Mesodermal cell (in vitro differentiated cells): ENCODE measurements around the gene LRCH4.

Experiments used
- H3K27ac ChIP-seq: 2 replicates; pipeline ENCODE4 v1.7.0; 2013; ENCODE audit warnings: mild to moderate bottlenecking, low read depth, low read length, moderate library complexity; ENCODE audit not compliant: severe bottlenecking
- H3K36me3 ChIP-seq: 2 replicates; pipeline ENCODE4 v1.7.1; 2013; ENCODE audit warnings: mild to moderate bottlenecking, low read length, moderate library complexity; ENCODE audit not compliant: control insufficient read depth, insufficient read depth
- H3K4me1 ChIP-seq: one replicate; pipeline ENCODE4 v1.7.1; 2013; ENCODE audit warnings: mild to moderate bottlenecking, low read length; ENCODE audit not compliant: insufficient read depth, control insufficient read depth, poor library complexity, severe bottlenecking
- H3K4me3 ChIP-seq: 2 replicates; pipeline ENCODE4 v1.7.0; 2013; ENCODE audit warnings: low read length, control low read depth, mild to moderate bottlenecking; ENCODE audit not compliant: insufficient read depth, poor library complexity, severe bottlenecking; ENCODE audit errors: extremely low read depth
- H3K9me3 ChIP-seq: 2 replicates; pipeline ENCODE4 v1.7.1; 2013; ENCODE audit warnings: mild to moderate bottlenecking, low read length, moderate library complexity; ENCODE audit not compliant: control insufficient read depth
- WGBS, 2 experiments: methylation state at CpG; one replicate each; pipeline ENCODE4 v1.1.5; 2013; ENCODE audit warnings: missing lambda C conversion rate in 2 of 2; ENCODE audit not compliant: insufficient coverage in 2 of 2; 5-methylcytosine and 5-hydroxymethylcytosine counted together

LRCH4 gene

DNA sequence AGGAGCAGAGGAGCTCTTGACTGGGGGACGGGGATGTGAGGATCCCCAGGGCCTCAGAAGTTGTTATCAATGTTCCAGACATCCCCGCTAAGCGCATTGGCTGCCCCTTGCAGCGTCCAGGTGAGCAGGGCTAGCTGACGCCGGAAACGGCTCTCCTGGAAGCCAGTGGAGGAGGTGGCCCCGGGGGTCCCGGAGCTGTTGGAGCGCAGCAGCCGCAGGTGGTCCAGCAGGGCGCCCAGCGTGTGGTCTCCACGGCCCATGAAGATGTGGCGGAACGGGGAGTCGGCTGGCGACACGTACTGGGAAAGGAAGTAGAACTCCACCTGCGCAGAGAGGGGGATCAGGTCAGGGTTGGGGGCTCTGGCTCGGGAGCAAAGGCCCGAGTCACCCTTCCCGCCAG lies 34.9 kb upstream of the LRCH4 start:
- Histone ChIP-seq H3K4me1 (no peaks in the 10 kb centered on the region), H3K4me3 (no peak overlapping the region), H3K9me3 (no peaks in the 10 kb centered on the region), H3K27ac (no peak overlapping the region), H3K36me3 (peaks cover 3% of the 10 kb centered on the region)
- 94 to 95% methylated on average over 14 to 23 of the region's 23 CpGs for WGBS, 2 experiments

DNA sequence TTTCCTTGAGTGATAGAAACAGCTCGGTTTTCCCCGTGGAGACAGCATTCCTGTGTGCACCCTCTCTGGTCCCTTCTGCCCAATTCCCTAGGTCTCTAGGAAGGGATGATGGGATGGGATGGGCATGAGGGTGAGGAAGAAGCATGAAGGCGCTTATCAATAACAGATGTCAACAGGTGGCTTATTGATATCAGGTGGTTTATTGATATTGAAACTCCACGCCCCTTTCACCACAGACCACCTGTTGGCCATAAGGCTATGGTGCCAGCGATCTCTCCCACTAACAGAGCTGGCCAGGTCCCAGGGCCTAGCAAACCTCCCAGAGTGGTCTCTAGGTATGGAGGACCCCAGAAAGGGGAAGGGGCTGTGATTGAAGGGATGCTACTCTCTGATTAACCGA lies 34.3 kb upstream of the LRCH4 start:
- Histone ChIP-seq H3K36me3 (peaks cover 7% of the 10 kb centered on the region), H3K4me3 (no peak overlapping the region)
- 73 to 89% methylated on average over 1 to 3 of the region's 6 CpGs for WGBS, 2 experiments

DNA sequence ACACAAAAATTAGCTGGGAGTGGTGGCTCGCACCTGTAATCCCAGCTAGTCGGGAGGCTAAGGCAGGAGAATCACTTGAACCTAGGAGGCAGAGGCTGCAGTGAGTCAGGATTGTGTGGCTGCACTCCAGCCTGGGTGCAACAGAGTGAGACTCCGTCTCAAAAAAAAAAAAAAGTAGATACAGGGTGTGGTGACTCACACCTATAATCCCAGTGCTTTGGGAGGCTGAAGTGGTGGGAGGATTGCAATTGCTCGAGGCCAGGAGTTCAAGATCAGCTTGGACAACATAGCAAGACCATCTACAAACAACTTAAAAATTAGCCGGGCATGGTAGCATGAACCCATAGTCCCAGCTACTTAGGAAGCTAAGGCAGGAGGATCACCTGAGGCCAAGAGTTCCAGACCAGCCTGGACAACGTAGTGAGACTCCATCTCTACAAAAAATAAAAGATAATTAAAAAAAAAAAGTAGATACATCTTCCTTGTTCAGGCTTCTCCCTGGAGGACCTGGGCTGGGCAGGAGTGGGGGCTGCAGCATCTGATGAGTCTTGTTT lies 28.5 kb upstream of the LRCH4 start:
- WGBS, 2 experiments: 94 to 96% methylated on average over 2 to 4 of the region's 6 CpGs
- H3K9me3 ChIP-seq: no peaks in the 10 kb centered on the region
- H3K4me3 ChIP-seq: no peak overlapping the region
- H3K36me3 ChIP-seq: peaks cover 16% of the 10 kb centered on the region
- H3K4me1 ChIP-seq: no peaks in the 10 kb centered on the region
- H3K27ac ChIP-seq: no peak overlapping the region

More for the DNA sequence above, 34.3 kb upstream of the LRCH4 start:
- Histone ChIP-seq H3K4me1 (no peaks in the 10 kb centered on the region), H3K27ac (no peak overlapping the region), H3K9me3 (no peaks in the 10 kb centered on the region)

DNA sequence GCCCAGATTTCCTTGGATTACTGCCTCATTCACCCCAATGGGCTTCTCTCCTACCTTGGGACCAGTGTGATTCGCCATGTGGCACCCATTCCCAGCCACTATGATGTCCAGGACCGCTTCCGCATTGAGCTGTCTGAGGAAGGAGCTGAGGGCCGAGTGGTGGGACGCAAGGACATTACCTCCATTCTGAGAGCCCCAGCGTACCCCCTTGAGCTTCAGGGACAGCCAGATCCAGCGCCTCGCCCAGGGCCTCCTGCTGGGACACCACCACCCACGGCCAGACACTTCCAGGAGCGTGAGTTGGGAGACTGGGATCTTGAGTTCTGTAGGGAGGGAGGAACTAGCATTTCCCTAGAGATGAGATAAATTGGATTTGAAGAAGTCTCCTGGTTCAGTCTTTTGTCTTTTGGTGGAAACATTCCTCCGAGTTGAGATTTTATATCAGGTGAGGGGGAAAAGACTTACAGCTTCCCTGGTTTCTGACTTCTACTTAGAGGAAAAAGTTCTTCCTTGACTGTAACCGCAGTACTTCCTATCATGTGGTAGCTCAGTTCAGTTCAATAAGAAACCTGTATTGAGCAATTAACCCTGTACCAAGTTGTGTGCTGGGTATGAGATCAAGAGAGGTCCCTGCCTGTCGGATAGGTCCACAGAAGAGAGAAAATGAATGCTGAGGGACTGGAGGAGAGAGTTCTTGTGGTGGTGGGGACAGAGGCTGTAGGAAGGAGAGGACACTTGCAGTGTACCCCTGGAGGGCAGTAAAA lies 27.7 kb upstream of the LRCH4 start:
- H3K27ac ChIP-seq: no peak overlapping the region
- WGBS, 2 experiments: 88 to 98% methylated on average over 12 of the region's 13 CpGs
- no peaks in the 10 kb centered on the region for H3K4me1 ChIP-seq
- H3K9me3 ChIP-seq: no peaks in the 10 kb centered on the region
- H3K36me3 ChIP-seq: peaks cover 16% of the 10 kb centered on the region
- peak overlapping the region; percentile 54 for H3K4me3 ChIP-seq

DNA sequence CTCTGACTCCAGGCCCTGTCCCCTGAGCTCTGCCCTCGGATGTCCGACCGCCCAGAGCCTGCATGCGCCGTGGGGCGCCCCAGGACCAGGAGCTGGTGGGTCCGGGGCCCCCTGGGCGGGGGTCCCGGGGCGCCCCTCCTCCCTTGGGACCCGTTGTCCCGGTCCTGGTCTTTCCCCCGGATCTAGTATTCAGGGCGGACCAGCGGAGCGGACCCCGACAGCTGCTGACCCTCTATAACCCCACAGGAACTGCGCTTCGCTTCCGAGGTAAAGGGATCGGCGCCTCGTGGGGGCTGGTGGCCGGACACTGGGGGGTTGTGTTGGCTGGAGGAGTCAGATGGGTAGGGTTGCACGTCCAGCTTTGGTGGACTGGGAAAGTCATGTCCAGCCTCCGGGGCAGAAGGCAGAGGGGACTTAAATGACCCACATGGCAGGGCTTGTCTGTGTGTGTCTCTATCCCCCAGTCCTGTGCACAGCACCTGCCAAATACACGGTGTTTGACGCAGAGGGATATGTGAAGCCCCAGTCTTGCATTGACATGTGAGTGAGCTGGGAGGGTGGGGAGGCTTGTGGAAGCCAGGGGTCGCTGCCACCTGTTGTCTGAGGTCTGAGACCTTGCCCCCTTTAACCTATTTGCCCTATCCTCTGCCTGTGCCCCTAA lies 26.9 kb upstream of the LRCH4 start:
- WGBS, 2 experiments: 3 to 8% methylated on average over 13 to 23 of the region's 29 CpGs
- H3K36me3 ChIP-seq: peaks cover 18% of the 10 kb centered on the region
- no peak overlapping the region for H3K27ac ChIP-seq
- peak overlapping the region; percentile 54 for H3K4me3 ChIP-seq
- H3K9me3 ChIP-seq: no peaks in the 10 kb centered on the region
- H3K4me1 ChIP-seq: no peaks in the 10 kb centered on the region

DNA sequence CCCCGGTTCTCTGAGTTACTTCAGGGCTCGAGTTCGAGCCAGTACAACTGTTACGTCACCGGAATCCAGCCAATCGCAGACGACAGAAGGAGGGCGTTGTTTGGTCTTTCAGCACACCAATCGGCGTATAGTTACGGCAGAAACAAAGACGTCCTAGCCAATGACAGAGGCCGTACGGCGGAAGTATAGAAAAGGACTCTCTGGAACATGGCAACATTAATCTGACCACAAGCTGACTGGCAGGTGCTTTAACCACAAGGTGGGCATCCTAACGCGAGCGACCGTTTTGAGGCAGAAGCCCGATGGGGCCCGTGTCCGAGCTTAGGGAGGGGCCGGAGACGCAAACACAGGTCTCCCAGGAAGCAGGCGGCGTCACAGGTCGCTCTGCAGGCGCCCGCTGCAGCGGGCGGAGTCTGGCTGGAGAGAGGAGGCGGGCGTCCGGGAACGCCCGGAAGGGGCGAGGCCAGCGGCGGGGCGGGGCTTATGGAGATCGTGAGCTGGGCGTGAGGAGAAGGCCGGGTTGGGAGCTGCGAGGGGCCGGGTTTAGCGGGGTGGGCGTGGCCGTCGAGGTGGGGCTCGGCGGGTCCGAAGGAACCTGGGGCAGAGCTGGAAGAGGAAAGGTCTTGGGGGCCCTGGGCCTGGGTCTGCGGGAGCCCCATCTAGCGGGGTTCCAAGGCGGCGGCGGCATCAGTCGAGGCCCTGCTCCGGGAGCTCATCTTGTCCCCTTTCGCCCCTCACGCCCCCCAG lies 26.2 kb upstream of the LRCH4 start, which contains the start of gene MOSPD3:
MOSPD3 (plus strand) TSS at position 558 of the 747 bp plus-strand sequence. CDS start 252 bp downstream, outside the sequence.
- Histone ChIP-seq H3K4me3 (peak within 1 kb of the TSS; percentile 54), H3K36me3 (peaks cover 23% of the 10 kb centered on the region), H3K27ac (peak within 1 kb of the TSS; percentile 92), H3K4me1 (no peaks in the 10 kb centered on the region), H3K9me3 (no peaks in the 10 kb centered on the region)
- 0 to 1% methylated on average over 60 to 61 of the region's 61 CpGs for WGBS, 2 experiments

DNA sequence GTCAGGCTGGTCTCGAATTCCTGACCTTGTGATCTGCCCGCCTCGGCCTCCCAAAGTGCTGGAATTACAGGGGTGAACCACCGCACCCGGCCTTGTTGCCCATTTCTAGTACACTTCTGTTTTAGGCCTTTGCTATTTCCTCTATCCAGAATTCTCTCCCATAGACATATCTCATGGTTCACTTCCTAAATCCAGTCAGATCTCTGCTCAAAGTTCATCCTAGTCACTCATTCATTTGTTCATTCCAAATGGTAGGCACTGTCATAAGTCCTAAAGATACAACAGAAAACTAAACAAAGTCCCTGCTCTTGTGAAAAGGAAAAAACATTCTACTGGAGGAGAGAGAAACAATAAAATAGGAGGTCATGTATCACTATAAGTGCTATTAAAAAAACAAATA lies 24.0 kb upstream of the LRCH4 start:
- Histone ChIP-seq H3K4me1 (no peaks in the 10 kb centered on the region), H3K4me3 (no peak overlapping the region), H3K27ac (no peak overlapping the region), H3K9me3 (no peaks in the 10 kb centered on the region), H3K36me3 (peaks cover 18% of the 10 kb centered on the region)
- WGBS, 2 experiments: 91 to 100% methylated on average over 5 of the region's 5 CpGs

DNA sequence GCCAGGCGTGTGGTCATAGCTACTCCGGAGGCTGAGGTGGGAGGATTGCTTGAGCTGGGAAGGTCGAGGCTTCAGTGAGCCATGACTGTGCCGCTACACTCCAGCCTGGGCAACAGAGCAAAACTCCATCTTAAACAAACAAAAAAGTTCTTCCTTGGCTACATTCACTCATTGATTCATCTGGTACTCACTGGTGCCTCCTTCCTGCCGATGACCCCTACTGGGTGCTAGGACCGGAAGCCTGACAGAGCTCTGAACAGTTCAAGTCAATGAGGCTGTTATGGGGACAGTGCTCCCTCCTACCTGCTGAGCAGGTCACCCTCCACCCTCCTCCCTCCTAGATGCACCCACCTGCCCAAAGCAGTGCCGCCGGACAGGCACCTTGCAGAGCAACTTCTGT lies 21.2 kb upstream of the LRCH4 start:
- 94 to 95% methylated on average over 5 to 8 of the region's 8 CpGs for WGBS, 2 experiments

DNA sequence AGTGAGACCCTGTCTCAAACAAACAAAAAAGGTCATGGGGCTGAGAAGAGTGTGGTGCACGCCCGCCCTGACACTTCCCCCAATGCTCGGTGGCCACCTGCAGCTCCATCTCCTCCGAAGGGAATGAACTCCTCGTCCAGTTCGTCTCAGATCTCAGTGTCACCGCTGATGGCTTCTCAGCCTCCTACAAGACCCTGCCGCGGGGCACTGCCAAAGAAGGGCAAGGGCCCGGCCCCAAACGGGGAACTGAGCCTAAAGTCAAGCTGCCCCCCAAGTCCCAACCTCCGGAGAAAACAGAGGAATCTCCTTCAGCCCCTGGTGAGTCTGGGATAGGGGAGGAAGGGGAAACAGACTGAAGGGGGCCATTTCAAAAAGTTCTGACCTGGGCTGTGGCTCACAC lies 20.4 kb upstream of the LRCH4 start:
- WGBS, 2 experiments: 81 to 89% methylated on average over 7 to 10 of the region's 12 CpGs

More for the DNA sequence above, 21.2 kb upstream of the LRCH4 start:
- H3K27ac ChIP-seq: no peak overlapping the region
- no peak overlapping the region for H3K4me3 ChIP-seq
- no peaks in the 10 kb centered on the region for H3K9me3 ChIP-seq
- H3K4me1 ChIP-seq: peaks cover 14% of the 10 kb centered on the region
- peaks cover 7% of the 10 kb centered on the region for H3K36me3 ChIP-seq

More for the DNA sequence above, 20.4 kb upstream of the LRCH4 start:
- Histone ChIP-seq H3K9me3 (no peaks in the 10 kb centered on the region), H3K4me3 (no peak overlapping the region), H3K36me3 (peaks cover 7% of the 10 kb centered on the region), H3K4me1 (peaks cover 19% of the 10 kb centered on the region), H3K27ac (no peak overlapping the region)
